ENCODE measurements around the gene GIMAP6.
"Not testable (repeated sequence)": the region's sequence is repeated elsewhere in the genome, so short reads cannot be mapped to it uniquely, and the experiment has no call there.

GIMAP6 gene

DNA sequence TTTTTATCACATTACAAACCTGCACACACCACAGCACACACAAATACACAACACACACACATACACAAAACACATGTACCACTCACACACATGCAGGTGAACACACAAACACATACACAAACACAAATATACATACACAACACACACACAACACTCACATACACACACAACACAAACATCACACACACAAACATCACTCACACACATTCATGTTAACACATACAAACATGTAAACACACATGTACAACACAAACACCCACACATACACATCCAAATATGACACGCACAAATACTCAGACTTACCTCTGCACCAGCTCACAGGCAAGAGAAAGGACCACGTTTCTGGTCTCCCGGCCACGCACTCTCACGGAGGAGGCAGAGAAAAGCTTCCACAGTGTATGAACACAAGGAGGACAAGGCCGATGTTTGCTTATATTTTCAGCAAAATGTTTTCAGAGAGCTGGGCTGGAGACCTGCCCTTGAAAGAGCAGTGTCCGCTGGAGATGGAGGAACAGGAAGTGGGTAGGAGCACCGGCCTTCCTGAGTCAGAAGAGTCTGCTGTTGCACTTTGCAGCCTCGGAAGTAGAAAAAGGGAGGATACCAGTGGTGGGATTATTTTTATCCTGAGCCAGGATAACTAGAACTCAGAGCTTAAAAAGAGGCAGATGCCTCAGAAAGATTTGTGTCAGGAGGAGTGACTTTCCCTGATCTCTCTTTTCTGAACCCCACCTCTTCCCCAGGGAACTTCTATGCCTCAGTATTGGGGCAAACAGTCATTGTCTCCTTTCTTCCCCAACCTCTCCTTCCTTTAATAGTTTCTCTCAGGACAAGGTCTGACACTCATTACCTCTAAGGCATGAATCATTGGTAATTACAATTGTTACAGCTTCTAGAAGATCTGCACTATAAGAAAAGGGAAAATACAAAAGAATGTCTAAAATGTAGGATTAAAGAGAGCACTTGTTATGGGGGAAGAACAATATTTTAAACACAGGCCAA, at the start of gene GIMAP6:
TSS of gene GIMAP6 (minus strand) at position 520 of the 999 bp plus-strand sequence. CDS start 2,243 bp downstream, outside the sequence.
- DNase-seq = no peak

DNA sequence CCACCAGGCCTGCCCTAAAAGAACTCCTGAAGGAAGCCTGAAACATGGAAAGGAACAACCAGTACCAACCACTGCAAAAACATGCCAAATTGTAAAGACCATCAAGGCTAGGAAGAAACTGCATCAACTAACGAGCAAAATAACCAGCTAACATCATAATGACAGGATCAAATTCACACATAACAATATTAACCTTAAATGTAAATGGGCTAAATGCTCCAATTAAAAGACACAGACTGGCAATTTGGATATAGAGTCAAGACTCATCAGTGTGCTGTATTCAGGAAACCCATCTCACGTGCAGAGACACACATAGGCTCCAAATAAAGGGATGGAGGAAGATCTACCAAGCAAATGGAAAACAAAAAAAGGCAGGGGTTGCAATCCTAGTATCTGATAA, 48.2 kb upstream of the GIMAP6 start:
- not testable (repeated sequence) for DNase-seq

DNA sequence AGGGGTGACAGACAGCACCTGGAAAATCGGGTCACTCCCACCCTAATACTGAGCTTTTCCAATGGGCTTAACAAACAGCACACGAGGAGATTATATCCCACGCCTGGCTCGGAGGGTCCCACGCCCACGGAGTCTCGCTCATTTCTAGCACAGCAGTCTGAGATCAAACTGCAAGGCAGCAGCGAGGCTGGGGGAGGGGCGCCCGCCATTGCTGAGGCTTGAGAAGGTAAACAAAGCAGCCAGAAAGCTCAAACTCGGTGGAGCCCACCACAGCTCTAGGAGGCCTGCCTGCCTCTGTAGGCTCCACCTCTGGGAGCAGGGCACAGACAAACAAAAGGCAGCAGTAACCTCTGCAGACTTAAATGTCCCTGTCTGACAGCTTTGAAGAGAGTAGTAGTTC, 46.4 kb upstream of the GIMAP6 start:
- not testable (repeated sequence) for DNase-seq

DNA sequence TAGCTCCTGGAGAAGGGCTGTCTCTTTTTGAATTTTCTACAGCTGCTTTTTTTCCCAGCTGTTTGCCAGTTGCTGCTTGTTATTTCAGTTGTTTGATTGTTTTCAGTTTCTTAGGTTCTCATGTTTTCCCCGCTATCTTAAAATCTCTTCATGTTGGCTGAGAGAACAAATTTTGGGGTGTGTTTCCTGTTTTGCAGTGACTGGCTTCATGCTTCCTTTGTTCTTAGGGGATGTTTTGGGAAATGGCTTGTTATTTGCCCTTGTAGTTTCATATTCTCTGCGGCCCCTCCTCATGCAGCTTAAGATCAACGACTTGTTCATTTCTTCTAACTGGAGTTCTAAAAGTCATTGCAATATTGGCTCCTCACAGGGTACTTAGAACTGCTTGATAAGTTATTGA, 44.7 kb upstream of the GIMAP6 start:
- not testable (repeated sequence) for DNase-seq

DNA sequence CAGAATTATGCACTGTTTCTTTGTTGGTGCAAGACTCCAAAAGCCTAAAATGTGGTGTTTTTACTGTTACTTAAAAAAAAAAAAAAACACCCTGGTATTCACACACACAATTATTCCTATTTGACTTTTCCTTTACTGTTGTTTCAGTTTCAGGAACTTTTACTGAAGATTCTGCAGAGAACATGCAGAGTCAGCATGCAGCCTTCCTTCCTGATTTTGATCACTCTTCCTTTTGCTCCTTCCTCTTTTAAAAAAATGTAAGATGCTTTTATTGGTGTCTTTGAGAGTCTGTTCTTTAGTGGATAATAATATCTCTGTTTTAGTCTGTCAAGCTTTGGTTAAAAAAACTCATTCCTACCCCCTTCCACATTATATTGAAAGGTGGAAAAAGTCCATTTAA, 44.1 kb upstream of the GIMAP6 start:
- DNase-seq = not testable (repeated sequence)

DNA sequence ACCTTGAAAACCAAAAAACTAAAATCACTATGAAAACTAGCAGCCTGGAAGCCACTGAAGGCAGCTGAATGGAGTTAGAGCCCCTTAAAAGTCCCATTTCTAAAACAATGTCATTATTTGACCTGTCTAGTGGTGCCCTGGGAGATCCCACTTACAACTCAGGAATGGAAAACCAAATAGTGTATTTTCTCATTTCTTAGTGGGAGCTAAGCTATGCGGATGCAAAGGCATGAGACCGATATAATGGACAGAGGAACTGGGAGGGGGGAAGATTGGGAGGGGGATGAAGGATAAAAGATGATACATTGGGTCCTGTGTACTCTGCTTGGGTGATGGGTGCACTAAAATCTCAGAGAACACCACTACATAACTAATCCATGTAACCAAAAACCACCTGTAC, 43.5 kb upstream of the GIMAP6 start:
- no peak for DNase-seq

DNA sequence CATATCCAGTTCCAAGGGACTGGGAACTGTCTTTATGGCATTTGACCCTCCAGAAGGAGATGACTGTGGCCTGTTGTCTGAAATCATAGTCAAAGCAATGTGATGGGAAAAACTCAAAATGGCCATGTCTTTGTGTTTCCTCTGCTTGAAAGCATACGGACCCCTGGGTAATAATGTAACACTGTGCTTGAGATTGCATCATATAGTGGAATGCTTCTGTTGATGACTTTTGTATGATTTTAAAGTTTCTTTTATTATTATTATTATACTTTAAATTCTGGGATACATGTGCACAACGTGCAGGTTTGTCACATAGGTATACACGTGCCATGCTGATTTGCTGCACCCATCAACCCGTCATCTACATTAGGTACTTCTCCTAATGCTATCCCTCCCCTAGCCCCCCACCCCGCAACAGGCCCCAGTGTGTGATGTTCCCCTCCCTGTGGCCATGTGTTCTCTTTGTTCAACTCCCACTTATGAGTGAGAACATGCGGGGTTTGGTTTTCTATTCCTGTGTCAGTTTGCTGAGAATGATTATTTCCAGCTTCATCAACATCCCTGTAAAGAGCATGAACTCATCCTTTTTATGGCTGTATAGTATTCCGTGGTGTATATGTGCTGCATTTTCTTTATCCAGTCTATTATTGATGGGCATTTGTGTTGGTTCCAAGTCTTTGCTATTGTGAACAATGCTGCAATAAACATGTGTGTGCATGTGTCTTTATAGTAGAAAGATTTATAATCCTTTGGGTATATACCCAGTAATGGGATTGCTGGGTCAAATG, 39.8 kb upstream of the GIMAP6 start:
- DNase-seq = not testable (repeated sequence)

DNA sequence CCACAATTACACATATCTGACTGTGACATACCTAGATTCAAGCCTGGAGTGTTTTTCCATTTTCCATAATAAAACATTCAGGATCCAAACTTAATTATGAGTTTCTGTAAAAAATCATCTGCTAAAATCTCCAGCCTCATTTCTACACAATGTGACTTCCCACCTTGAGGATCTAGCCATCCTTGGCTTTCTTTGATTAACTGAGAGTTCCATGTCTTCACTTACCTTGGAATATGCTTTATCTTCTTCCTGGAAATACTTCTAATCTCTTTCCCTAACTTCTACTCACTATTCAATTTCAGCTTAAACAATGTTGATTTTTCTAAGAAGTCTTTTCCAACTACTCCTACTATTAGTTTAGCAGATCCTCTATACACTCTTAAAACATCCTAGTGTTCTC, 36.8 kb upstream of the GIMAP6 start:
- no peak for DNase-seq

DNA sequence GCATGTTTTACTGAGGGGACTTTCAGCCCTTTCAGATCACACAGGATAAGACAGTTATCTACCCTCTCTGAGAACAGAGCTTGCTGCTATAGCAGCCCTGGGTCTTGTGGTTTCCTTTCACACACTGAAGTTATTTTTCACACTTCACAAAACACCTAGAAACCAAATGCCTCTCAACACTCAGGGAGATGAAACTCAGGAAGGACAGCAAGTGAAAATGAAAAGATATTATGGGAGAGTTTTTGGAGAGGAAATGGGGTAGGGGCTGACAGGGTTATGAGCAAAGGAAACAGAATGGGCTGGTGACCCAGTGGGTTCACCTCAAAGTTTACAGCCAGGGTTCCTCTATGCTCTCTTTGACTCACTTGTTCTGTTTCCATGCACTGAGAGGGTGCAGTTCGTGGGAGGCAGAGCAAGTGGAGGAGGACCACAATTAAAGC, 36.3 kb upstream of the GIMAP6 start:
- DNase-seq = no peak

DNA sequence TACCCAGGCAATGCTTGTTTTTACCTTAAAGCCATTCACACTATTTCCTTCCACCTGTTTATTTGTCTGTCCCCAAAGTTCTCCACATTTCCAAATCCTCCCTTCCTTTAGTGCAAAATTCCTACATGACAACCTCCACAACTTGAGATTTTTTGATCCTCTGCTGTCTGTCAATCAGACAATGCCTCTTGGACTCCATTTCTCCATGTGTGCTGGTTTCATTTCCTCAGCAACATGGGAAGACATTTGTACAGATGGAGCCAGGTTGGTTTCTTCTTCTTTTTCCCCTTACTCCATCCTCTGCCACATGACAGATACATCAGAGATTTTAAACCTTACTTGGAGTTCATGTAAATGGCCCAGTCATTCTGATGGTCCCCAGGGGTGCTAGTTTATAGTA, 34.2 kb upstream of the GIMAP6 start:
- no peak for DNase-seq

DNA sequence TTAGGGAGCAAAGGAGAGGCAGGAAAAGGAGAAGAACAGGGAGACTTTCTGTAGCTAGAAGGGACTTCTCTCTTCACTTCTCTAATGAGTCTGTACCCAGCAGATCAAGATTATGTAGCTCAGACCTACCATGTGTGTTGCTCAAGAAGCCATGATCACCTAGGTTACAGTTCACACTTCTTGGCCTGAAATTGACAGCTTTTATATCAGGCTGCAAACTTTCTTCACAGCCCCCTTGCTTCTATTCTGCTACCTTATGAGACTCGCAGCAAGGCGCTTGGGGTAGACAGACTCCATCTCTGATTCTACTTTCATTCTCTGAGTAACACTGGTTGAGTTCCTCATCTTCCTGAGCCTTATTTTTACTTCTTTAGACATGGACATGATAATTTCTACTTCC, 33.7 kb upstream of the GIMAP6 start:
- DNase-seq = no peak

DNA sequence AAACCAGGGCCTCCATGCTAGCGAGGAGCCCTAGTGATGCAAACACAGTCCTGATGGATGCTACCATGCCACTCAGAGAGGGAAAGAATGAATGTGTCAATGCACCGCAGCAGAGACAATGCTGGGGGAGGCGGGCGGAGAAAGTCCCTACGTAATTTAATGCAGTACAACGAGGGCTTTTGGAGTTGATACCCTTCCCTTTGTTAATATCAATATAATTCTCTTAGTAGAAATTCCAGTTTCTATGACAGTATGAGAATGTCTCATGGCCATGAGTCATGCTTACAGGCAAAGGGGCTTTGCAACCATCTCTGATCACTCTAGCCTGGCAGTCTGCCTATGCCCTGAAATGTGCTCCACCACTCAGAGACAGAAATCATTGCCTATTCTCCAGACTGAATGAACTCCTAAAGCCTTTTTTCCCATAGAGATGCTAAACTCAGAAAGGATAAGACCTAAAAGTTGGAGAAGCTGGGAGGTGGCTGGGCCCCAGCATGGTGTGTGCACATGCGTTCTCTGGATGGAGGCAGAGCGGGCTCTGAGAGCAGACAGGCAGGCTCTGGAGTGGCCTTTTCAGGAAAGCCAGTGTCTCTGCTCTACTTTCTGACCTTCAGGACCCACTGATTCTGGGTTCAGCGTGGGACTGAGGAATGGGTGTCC, 33.0 kb upstream of the GIMAP6 start:
- no peak for DNase-seq

DNA sequence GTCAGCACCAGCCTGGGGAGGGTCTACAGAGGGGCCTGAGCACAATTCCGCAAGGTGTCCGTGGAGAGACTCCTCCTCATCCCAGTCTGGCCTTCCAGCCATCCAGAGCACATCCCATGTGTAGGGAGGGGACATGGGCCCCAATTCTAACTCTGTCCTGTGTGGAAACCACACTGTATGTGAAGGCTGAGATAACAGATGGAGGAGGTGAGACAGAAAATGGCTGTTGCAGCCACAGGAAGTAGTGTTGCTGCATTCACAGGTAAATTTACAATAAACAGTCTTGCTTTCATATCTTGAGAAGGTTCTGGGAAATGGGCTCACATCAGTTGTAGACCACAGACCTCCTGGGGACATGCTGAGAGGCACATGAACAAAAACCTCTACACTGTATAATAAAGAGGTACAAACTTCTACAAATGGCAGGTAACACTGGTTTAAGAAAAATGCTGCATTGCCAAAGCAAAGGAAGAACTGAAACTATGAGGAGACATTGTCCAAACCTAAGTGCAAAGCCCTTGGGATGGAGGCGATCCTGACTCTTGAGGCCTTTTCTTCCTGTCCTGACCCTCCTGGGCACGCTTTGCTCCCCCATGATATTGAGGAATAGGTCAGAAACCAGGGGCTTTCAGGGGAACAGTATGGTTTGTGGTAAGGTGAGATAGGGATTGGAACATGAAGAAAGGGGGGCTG, 31.8 kb upstream of the GIMAP6 start:
- no peak for DNase-seq

DNA sequence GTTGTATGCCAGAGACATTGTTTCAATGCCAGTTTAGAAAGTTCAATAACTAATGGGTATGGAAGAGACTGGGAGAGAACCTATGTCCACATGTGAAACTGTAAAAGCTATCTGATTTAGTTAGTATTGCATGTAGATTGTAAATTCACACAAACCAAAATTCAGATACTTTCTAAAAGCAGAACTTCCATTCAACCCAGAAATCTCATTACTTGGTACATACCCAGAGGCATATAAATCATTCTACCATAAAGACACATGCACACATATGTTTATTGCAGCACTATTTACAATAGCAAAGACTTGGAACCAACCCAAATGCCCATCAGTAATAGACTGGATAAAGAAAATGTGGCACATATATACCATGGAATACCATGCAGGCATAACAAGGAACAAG, 30.6 kb upstream of the GIMAP6 start:
- not testable (repeated sequence) for DNase-seq

DNA sequence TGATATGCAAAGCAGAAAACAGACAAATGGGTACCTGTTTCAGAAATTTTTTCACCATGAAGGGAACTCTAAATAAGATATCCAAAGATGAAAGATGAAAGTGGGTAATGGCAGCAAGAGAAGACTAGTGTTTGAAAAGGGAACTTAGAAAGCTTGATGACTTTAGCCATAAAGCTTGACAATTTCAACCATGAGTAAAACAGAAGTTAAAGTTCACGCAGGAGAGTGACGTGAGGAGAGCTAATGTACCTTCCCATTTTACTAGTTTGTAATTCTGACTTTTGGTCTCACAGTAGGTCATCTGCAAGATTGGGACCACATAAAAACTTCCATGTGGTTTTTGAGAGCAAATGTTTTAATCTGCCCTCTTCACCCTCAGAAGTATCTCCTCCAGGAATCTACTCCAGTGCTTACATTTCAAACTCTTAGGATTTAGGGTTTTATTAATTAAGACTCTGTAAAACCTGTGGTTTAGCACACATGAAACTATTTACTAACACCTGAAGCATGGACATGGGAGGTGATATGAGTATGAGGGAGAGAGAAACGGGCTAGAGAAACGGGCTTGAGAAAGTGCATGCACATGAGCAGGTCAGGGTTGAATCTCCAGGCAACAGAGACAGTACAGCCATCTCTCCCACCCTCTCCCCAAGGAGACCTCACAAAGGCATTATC, 28.9 kb upstream of the GIMAP6 start:
- DNase-seq = no peak

DNA sequence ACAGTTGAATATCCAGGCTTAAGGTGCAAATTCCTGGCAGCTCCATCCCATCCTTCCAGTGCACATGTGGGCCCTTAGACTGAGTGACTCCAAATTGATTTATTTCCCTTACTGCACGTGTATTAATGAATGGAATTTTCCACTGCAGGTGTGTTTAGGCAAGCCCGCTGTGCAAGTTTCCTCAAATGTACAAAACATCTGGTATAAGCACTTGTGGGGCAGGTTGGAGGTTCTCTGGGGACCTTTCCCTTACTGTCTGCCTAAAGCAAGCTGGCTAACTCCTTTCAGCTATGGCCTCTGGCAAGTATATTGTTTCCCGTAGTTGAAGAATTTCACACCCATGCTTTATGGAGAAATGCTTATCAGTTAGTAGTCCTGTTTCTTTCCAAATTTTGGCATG, 25.3 kb upstream of the GIMAP6 start:
- DNase-seq = no peak

DNA sequence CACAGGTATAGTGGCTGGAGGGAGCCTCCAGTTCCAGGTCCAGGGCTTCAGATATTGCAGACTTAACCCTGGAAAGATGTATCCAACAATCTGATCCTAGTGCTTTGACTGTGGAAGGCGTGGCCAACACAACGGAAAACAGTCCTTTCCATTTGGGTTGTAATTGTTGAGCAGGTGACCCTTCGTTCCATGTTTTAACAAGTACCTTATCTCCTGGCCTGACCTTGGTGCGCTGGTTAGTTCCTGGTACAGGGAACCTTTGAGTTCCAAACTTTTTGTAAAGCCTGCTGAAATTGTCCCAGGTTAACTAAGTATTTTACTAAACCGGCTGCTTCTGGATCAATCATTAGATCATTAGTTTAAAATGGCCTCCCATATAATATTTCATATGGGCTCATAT, 23.9 kb upstream of the GIMAP6 start:
- DNase-seq = no peak

DNA sequence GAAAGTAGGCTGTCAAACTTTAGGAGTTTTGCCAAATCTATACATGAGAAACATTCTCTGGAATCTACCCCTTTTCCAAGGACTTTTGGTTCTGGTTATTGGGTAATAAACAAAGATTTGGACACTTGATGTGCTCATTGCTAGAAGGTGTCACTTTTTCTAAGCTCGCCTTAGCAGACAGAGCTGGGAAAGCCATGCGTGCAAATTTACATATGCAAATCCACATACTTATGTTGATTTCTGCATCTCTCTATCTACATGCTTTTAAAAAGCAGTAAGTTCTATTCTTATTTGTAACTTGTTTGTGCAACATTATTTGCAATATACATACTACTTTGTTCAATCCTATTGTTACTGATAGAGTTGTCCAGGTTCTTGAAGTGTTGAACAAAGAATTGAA, 22.5 kb upstream of the GIMAP6 start:
- no peak for DNase-seq

DNA sequence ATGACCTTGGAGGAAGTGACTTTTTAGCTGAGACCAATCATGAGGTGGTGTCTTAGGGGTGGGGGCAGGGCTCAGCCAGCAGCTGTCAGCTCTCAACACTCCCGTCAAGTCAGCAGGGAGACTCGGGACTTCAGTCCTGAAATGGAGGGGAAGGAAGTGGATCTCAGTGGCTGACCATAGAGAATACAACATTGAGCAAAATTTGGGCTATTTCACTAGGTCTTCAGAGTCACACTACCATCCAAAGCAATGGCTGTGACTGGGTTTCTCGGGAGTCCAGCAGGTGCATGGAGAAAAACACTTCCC, 16.8 kb upstream of the GIMAP6 start:
- DNase-seq = no peak

DNA sequence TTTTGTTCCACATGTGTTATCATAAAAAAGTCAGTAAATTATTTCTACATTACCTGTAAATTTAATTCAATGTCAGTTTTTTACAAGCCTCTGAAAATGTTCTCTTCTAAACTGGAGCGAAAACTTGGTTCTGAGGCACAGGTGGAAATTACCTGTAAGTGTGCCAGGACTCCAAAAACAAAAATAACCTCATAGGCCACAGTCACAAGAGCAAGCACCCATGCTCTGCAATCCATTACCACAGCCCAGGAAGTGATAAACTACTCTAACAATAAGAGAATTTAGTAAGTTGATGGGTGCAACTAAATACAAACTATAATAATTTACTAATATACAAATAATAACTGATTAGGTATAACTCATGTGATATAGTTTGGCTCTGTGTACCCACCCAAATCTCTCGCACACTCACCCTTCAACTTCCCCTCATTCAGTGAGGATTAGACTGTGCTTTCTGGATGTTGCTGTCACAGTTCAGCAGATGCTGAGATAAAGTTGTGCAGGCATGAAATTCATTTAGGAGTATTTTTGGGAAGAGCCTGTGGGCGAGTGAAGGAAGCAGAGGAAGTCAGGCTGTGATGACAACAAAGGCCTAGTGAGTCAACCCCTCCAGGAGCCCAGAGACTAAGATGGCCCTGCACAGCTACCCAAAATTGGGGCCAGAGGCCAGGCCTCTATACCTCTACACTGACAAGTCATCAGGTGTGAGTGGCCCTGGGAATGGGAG, 16.3 kb upstream of the GIMAP6 start:
- no peak for DNase-seq

DNA sequence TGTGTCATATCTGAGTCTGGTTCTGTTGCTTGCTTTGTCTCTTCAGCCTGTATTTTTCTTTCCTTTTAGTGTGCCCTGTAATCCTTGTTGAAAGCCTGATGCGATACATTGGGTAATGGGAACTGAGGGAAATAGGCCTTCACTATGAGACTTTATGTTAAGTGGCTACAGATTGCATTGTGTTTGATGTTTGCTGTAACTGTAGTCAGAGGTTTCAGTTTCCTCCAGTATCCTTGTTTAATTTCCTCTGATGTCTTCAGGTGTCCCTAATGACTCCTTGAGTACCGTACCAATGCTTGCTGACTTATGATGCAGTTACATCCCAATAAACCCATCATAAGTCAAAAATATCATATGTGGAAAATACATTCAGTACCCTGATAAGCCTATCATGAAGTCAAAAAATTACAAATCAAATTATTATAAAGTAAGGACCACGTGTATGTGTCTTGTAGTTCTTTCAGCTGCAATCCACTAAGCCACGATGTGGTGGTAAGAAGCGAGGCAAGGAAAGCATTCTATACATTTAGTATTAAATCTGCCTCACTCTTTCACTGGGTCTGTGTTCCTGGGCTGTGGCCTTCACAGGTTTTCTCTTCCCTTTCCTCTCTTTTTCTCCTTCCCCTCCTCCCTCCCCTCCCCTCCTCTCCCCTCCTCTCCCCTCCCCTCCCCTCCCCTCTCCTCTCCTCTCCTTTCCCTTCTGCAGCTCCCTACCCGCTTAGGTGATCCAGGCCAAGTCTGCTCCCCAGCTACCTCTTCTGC, 13.3 kb upstream of the GIMAP6 start:
- DNase-seq = no peak
